ENCODE data around the gene GPAT2. TPM values are rescaled to one million over a fixed set of nuclear protein-coding genes. Genes with fewer than 3 reads are reported as not detected.
"Not testable (repeated sequence)": the region's sequence is repeated elsewhere in the genome, so short reads cannot be mapped to it uniquely, and the experiment has no call there.

GPAT2 gene
- total and polyA plus RNA-seq, 3 experiments from 2014 or later: 8.9 to 36.2 (median 33.6) TPM

- Histone ChIP-seq H3K4me3 (ENCODE audit: low read length) (no peak overlapping the region), H3K4me1 (ENCODE audit: insufficient read depth, low read length) (no peaks in the 10 kb centered on the region), H3K27me3 (ENCODE audit: insufficient read depth, low read length, poor library complexity, severe bottlenecking) (no peaks in the 10 kb centered on the region), H3K9me3 (ENCODE audit: low read length) (no peaks in the 10 kb centered on the region), H3K27ac (ENCODE audit: low read depth, low read length) (no peak overlapping the region), H3K36me3 (ENCODE audit: insufficient read depth, low read length) (no peaks in the 10 kb centered on the region)
- ChIA-PET CTCF (interaction anchor here (1.4 kb wide), 1 partner anchor 25 kb away, joined by 3 read pairs; no protein-coding TSS in a partner anchor), POLR2A (no interaction called here)
- peaks cover 0 to 16% (median 2%) of the 10 kb centered on the region in 3 donors for H3K36me3 Mint-ChIP-seq
- peaks cover 6 to 23% (median 15%) of the 10 kb centered on the region in 5 donors for H3K9me3 Mint-ChIP-seq
- no peak overlapping the region for H3K4me3 Mint-ChIP-seq
- H3K27ac Mint-ChIP-seq: no peak overlapping the region
- DNase-seq: no peak
- no peaks in the 10 kb centered on the region for H3K4me1 Mint-ChIP-seq
- peaks cover 3 to 4% of the 10 kb centered on the region in 2 donors for H3K27me3 Mint-ChIP-seq
Observed at GRCh38 chr2:96074156-96074555, 39.4 kb upstream of the GPAT2 start.

GRCh38 chr2:96073170-96073775 lies 38.6 kb upstream of the GPAT2 start:
- peaks cover 6 to 23% (median 15%) of the 10 kb centered on the region in 5 donors for H3K9me3 Mint-ChIP-seq
- Histone ChIP-seq H3K4me3 (ENCODE audit: low read length) (no peak overlapping the region), H3K27me3 (ENCODE audit: insufficient read depth, low read length, poor library complexity, severe bottlenecking) (no peaks in the 10 kb centered on the region), H3K27ac (ENCODE audit: low read depth, low read length) (no peak overlapping the region), H3K36me3 (ENCODE audit: insufficient read depth, low read length) (no peaks in the 10 kb centered on the region), H3K4me1 (ENCODE audit: insufficient read depth, low read length) (no peaks in the 10 kb centered on the region), H3K9me3 (ENCODE audit: low read length) (no peaks in the 10 kb centered on the region)
- peaks cover 3 to 4% of the 10 kb centered on the region in 2 donors for H3K27me3 Mint-ChIP-seq
- H3K27ac Mint-ChIP-seq: peak overlapping the region in 1 of 8 donors; percentile 47
- ChIA-PET CTCF (no interaction called here), POLR2A (no interaction called here)
- H3K4me3 Mint-ChIP-seq: peak overlapping the region in 1 of 7 donors; percentile 32
- H3K4me1 Mint-ChIP-seq: no peaks in the 10 kb centered on the region
- H3K36me3 Mint-ChIP-seq: peaks cover 0 to 16% (median 2%) of the 10 kb centered on the region in 3 donors
- no peak for DNase-seq

GRCh38 chr2:96072746-96073145 lies 38.0 kb upstream of the GPAT2 start:
- Mint-ChIP-seq H3K27me3 (peaks cover 3 to 4% of the 10 kb centered on the region in 2 donors), H3K36me3 (peaks cover 0 to 16% (median 2%) of the 10 kb centered on the region in 3 donors), H3K9me3 (peaks cover 6 to 23% (median 15%) of the 10 kb centered on the region in 5 donors), H3K4me3 (no peak overlapping the region), H3K27ac (peak overlapping the region in 1 of 8 donors; percentile 47), H3K4me1 (no peaks in the 10 kb centered on the region)
- H3K4me1 ChIP-seq (ENCODE audit: insufficient read depth, low read length): no peaks in the 10 kb centered on the region
- no peak overlapping the region for H3K27ac ChIP-seq (ENCODE audit: low read depth, low read length)
- DNase-seq: no peak
- no peak overlapping the region for H3K4me3 ChIP-seq (ENCODE audit: low read length)
- H3K27me3 ChIP-seq (ENCODE audit: insufficient read depth, low read length, poor library complexity, severe bottlenecking): no peaks in the 10 kb centered on the region
- no peaks in the 10 kb centered on the region for H3K36me3 ChIP-seq (ENCODE audit: insufficient read depth, low read length)
- POLR2A ChIA-PET: no interaction called here
- CTCF ChIA-PET: interaction anchor here (1.2 kb wide), 1 partner anchor 44 kb away, joined by 3 read pairs; no protein-coding TSS in a partner anchor
- no peaks in the 10 kb centered on the region for H3K9me3 ChIP-seq (ENCODE audit: low read length)

- H3K4me1 Mint-ChIP-seq; H3K4me3 Mint-ChIP-seq; H3K27ac Mint-ChIP-seq; H3K4me3 ChIP-seq (ENCODE audit: low read length); POLR2A ChIA-PET; H3K27ac ChIP-seq (ENCODE audit: low read depth, low read length); H3K36me3 ChIP-seq (ENCODE audit: insufficient read depth, low read length); DNase-seq; H3K27me3 ChIP-seq (ENCODE audit: insufficient read depth, low read length, poor library complexity, severe bottlenecking); H3K4me1 ChIP-seq (ENCODE audit: insufficient read depth, low read length); H3K9me3 ChIP-seq (ENCODE audit: low read length); H3K27me3 Mint-ChIP-seq: not testable (repeated sequence)
- Mint-ChIP-seq H3K9me3 (peaks cover 6 to 22% (median 14%) of the 10 kb centered on the region in 5 donors), H3K36me3 (peaks cover 0 to 16% (median 2%) of the 10 kb centered on the region in 3 donors)
- CTCF ChIA-PET: interaction anchor here (1.2 kb wide), 1 partner anchor 45 kb away, joined by 3 read pairs; no protein-coding TSS in a partner anchor
Observed at GRCh38 chr2:96071977-96072491, 37.3 kb upstream of the GPAT2 start.

- H3K9me3 Mint-ChIP-seq: peaks cover 6 to 18% (median 9%) of the 10 kb centered on the region in 5 donors
- H3K36me3 ChIP-seq (ENCODE audit: insufficient read depth, low read length); H3K4me1 Mint-ChIP-seq; POLR2A ChIA-PET; H3K27ac Mint-ChIP-seq; H3K4me1 ChIP-seq (ENCODE audit: insufficient read depth, low read length); H3K27me3 ChIP-seq (ENCODE audit: insufficient read depth, low read length, poor library complexity, severe bottlenecking); H3K4me3 ChIP-seq (ENCODE audit: low read length); H3K9me3 ChIP-seq (ENCODE audit: low read length); DNase-seq; H3K27ac ChIP-seq (ENCODE audit: low read depth, low read length); H3K27me3 Mint-ChIP-seq: not testable (repeated sequence)
- CTCF ChIA-PET: interaction anchor here (1.2 kb wide), 1 partner anchor 46 kb away, joined by 3 read pairs; no protein-coding TSS in a partner anchor
- peak overlapping the region in 1 of 7 donors; percentile 11 for H3K4me3 Mint-ChIP-seq
- H3K36me3 Mint-ChIP-seq: peaks cover 0 to 11% (median 2%) of the 10 kb centered on the region in 3 donors
Observed at GRCh38 chr2:96071087-96071976, 36.6 kb upstream of the GPAT2 start.

GRCh38 chr2:96070351-96070750 lies 35.6 kb upstream of the GPAT2 start:
- H3K27me3 Mint-ChIP-seq; DNase-seq; H3K27ac Mint-ChIP-seq; POLR2A ChIA-PET; H3K4me1 ChIP-seq (ENCODE audit: insufficient read depth, low read length); H3K4me3 ChIP-seq (ENCODE audit: low read length); H3K9me3 Mint-ChIP-seq; H3K4me1 Mint-ChIP-seq; H3K9me3 ChIP-seq (ENCODE audit: low read length); H3K36me3 ChIP-seq (ENCODE audit: insufficient read depth, low read length); CTCF ChIA-PET; H3K27ac ChIP-seq (ENCODE audit: low read depth, low read length); H3K36me3 Mint-ChIP-seq; H3K27me3 ChIP-seq (ENCODE audit: insufficient read depth, low read length, poor library complexity, severe bottlenecking); H3K4me3 Mint-ChIP-seq: not testable (repeated sequence)

GRCh38 chr2:96069878-96070277 lies 35.2 kb upstream of the GPAT2 start:
- DNase-seq; H3K4me1 Mint-ChIP-seq; POLR2A ChIA-PET; H3K9me3 Mint-ChIP-seq; H3K27ac ChIP-seq (ENCODE audit: low read depth, low read length); H3K36me3 ChIP-seq (ENCODE audit: insufficient read depth, low read length); H3K27me3 Mint-ChIP-seq; H3K4me1 ChIP-seq (ENCODE audit: insufficient read depth, low read length); CTCF ChIA-PET; H3K9me3 ChIP-seq (ENCODE audit: low read length); H3K4me3 Mint-ChIP-seq; H3K27me3 ChIP-seq (ENCODE audit: insufficient read depth, low read length, poor library complexity, severe bottlenecking); H3K27ac Mint-ChIP-seq; H3K4me3 ChIP-seq (ENCODE audit: low read length); H3K36me3 Mint-ChIP-seq: not testable (repeated sequence)

- H3K9me3 Mint-ChIP-seq; H3K4me1 ChIP-seq (ENCODE audit: insufficient read depth, low read length); H3K4me3 ChIP-seq (ENCODE audit: low read length); H3K36me3 Mint-ChIP-seq; H3K36me3 ChIP-seq (ENCODE audit: insufficient read depth, low read length); H3K9me3 ChIP-seq (ENCODE audit: low read length); DNase-seq; H3K27me3 ChIP-seq (ENCODE audit: insufficient read depth, low read length, poor library complexity, severe bottlenecking); H3K27me3 Mint-ChIP-seq; POLR2A ChIA-PET; H3K4me3 Mint-ChIP-seq; H3K4me1 Mint-ChIP-seq; CTCF ChIA-PET; H3K27ac Mint-ChIP-seq; H3K27ac ChIP-seq (ENCODE audit: low read depth, low read length): not testable (repeated sequence)
Observed at GRCh38 chr2:96067902-96068581, 33.3 kb upstream of the GPAT2 start.

Measured in CD8-positive, alpha-beta memory T cell (primary cell).